Uterus (tissue), 4 donors: Measurements from ENCODE around the gene SLC39A7. TPM values are rescaled to one million over a fixed set of nuclear protein-coding genes. Genes with fewer than 3 reads are reported as not detected.

Experiments used
- DNase-seq, 2 donors: peaks; one replicate each; pipeline ENCODE4 v3.0.0-alpha.2; 2019 to 2020
- H3K27ac ChIP-seq, 2 donors: fragments of 200-600 bp; sonication (generic); 1 replicate in 1 of 2; 2 replicates in 1 of 2; pipeline ENCODE4 v1.5.1; 2016 to 2018
- H3K27me3 ChIP-seq, 2 donors: fragments of 200-600 bp; sonication (generic); one replicate each; pipeline ENCODE4 v1.5.1; 2018 to 2019; ENCODE audit warnings: control low read depth in 1 of 2
- H3K36me3 ChIP-seq, 2 donors: fragments of 200-600 bp; sonication (generic); one replicate each; pipeline ENCODE4 v1.5.1; 2019; ENCODE audit warnings: control low read depth in 1 of 2
- H3K4me1 ChIP-seq, 2 donors: fragments of 200-600 bp; sonication (generic); one replicate each; pipeline ENCODE4 v1.5.1; 2018 to 2019; ENCODE audit warnings: control low read depth in 1 of 2
- H3K4me3 ChIP-seq, 2 donors: fragments of 200-600 bp; sonication (generic); 1 replicate in 1 of 2; 2 replicates in 1 of 2; pipeline ENCODE4 v1.5.1; 2018 to 2019; ENCODE audit warnings: mild to moderate bottlenecking in 1 of 2
- H3K9me3 ChIP-seq, 2 donors: fragments of 200-600 bp; sonication (generic); one replicate each; pipeline ENCODE4 v1.5.1; 2019; ENCODE audit warnings: control low read depth in 1 of 2
- CTCF ChIP-seq, 4 experiments: fragments of 200-600 bp in 2 of 4; fragments of 450-650 bp in 2 of 4; sonication (generic) in 2 of 4; IDR thresholded peaks; one replicate each; pipeline ENCODE4 v1.5.1; 2016 to 2019; ENCODE audit warnings: antibody characterized with exemption in 4 of 4, mild to moderate bottlenecking in 2 of 4, moderate library complexity in 1 of 4
- POLR2A ChIP-seq, 2 donors: fragments of 450-650 bp; IDR thresholded peaks; one replicate each; pipeline ENCODE4 v1.6.1; 2016; ENCODE audit warnings: antibody characterized with exemption in 2 of 2, mild to moderate bottlenecking in 1 of 2, moderate library complexity in 1 of 2
- intact Hi-C: fragments of 100-400 bp; cut with DNase I; formaldehyde crosslinking; loops from one replicate; pipeline ENCODE4 v1.15.1; 2023; ENCODE audit warnings: low total_unique reads
- total RNA-seq, 4 donors: library from RNA; depleted of rRNA in 3 of 4; stranded (reverse); fragments of >200 nt in 3 of 4; gene quantifications; one replicate each; pipeline versions ENCODE4 v1.1.0 to v1.2.4, GENCODE V29; 2014 to 2023
- donor health status: DM: yes; HTN: yes; CAD: no.

Gene SLC39A7
- total RNA-seq, 4 donors from 2014 or later: 53.8 to 87.8 (median 57.5) TPM

GRCh38 chr6:33178755-33179475, 21.8 kb upstream of the SLC39A7 start:
- Histone ChIP-seq H3K27ac (no peak overlapping the region), H3K4me3 (no peak overlapping the region), H3K36me3 (no peaks in the 10 kb centered on the region), H3K4me1 (no peaks in the 10 kb centered on the region), H3K9me3 (no peaks in the 10 kb centered on the region), H3K27me3 (no peaks in the 10 kb centered on the region)
- no peak for DNase-seq
- intact Hi-C loops: no loop called here
- no peak for TF ChIP-seq CTCF (IDR thresholded peaks at IDR 0.05)
- TF ChIP-seq POLR2A (IDR thresholded peaks at IDR 0.05): no peak

DNA sequence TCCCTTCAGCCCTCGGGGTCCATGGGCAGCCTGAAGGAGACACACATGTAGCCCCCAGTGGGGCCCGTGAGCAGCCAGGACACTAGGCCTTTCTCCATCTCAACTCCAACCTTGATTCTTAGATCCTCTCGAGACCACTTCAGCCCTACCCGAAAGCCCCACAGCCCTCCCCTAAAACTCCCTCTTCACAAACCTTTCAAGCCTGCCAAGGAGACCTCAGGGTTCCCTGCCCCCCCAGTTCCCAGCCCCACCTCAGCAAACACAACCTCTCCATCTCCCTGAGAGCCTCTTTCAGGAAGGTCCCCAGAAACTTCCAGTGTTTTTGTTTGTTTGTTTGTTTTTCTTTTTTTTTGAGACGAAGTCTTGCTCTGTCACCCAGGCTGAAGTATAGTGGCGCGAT, 19.5 kb upstream of the SLC39A7 start:
- Histone ChIP-seq H3K27ac (no peak overlapping the region), H3K4me1 (no peaks in the 10 kb centered on the region), H3K36me3 (no peaks in the 10 kb centered on the region), H3K27me3 (no peaks in the 10 kb centered on the region), H3K9me3 (no peaks in the 10 kb centered on the region), H3K4me3 (no peak overlapping the region)
- intact Hi-C loops: no loop called here
- no peak for DNase-seq
- TF ChIP-seq POLR2A (IDR thresholded peaks at IDR 0.05) (no peak), CTCF (IDR thresholded peaks at IDR 0.05) (no peak)

DNA sequence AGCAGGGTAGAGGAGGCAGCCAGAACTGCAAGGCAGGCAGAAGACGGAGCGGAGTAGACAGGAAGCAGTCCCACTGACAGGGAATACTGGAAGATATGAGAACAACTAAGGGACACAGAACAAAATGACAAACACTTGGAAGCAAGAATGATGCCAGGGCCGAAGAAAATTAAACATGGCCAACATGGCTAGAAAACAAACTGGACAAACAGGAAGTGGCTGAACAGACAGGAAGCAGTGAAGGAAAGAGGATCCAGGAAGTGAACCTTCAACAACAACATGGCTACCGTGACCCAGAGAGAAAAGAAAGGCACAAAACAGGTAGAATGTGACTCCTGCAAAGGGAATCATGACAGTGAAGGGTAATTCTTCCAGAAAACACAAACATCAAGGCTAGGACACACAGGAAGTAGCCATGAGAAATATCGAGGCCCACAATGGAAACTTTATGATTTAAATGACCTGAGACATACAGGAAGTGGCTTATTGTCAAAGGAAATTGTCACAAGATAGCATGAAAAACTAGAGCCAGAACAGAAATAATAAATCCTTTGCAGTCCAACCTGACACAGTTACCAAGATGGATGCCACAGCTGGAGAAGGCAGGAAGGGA, 17.5 kb upstream of the SLC39A7 start:
- intact Hi-C loops: no loop called here

GRCh38 chr6:33185190-33185589, 15.5 kb upstream of the SLC39A7 start:
- Histone ChIP-seq H3K36me3 (no peaks in the 10 kb centered on the region), H3K9me3 (no peaks in the 10 kb centered on the region), H3K4me3 (no peak overlapping the region), H3K27ac (no peak overlapping the region), H3K27me3 (no peaks in the 10 kb centered on the region), H3K4me1 (no peaks in the 10 kb centered on the region)
- no peak for DNase-seq
- intact Hi-C loops: no loop called here
- TF ChIP-seq POLR2A (IDR thresholded peaks at IDR 0.05): no peak
- no peak for TF ChIP-seq CTCF (IDR thresholded peaks at IDR 0.05)

More for the DNA sequence above, 17.5 kb upstream of the SLC39A7 start:
- DNase-seq: no peak
- Histone ChIP-seq H3K4me1 (no peaks in the 10 kb centered on the region), H3K27me3 (no peaks in the 10 kb centered on the region), H3K27ac (no peak overlapping the region), H3K4me3 (no peak overlapping the region), H3K9me3 (no peaks in the 10 kb centered on the region), H3K36me3 (no peaks in the 10 kb centered on the region)
- TF ChIP-seq CTCF (IDR thresholded peaks at IDR 0.05) (no peak), POLR2A (IDR thresholded peaks at IDR 0.05) (no peak)

DNA sequence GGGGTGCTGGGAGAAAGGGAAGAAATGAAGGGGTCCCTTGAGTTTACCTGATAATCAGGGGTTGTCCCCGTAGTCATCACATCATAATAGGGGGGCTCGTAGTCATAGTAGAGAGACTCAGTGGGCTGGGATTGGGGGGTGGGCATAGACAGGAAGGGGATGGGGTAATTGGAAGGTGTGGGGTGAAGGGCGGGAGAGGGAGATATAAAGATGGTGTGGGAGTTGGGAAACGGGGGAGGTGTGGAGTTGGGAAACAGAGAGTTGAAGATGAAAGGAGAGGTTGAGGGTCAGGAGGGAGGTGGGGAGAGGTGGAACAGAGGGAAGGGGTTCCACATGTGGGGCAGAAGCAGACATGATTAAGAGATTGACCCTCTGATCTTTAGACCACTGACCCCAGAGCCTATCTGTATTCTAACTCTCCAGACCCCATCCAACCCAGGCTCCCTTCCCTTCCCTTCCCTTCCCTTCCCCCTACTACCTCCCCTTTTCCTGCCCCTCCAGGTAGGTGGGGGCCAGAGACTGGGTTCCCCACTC, 14.9 kb upstream of the SLC39A7 start:
- Histone ChIP-seq H3K9me3 (no peaks in the 10 kb centered on the region), H3K27me3 (no peaks in the 10 kb centered on the region), H3K4me1 (no peaks in the 10 kb centered on the region), H3K36me3 (no peaks in the 10 kb centered on the region), H3K4me3 (no peak overlapping the region), H3K27ac (no peak overlapping the region)
- no peak for DNase-seq
- intact Hi-C loops: no loop called here
- TF ChIP-seq CTCF (IDR thresholded peaks at IDR 0.05): no peak
- TF ChIP-seq POLR2A (IDR thresholded peaks at IDR 0.05): no peak
